CD4-positive, alpha-beta T cell treated with Interleukin-21 for 1 hour (primary cell): ENCODE results near the gene LRRTM3.

Source experiments
- DNase-seq: peaks from one replicate; pipeline ENCODE4 v3.0.0-alpha.2; 2020

Gene LRRTM3

DNA sequence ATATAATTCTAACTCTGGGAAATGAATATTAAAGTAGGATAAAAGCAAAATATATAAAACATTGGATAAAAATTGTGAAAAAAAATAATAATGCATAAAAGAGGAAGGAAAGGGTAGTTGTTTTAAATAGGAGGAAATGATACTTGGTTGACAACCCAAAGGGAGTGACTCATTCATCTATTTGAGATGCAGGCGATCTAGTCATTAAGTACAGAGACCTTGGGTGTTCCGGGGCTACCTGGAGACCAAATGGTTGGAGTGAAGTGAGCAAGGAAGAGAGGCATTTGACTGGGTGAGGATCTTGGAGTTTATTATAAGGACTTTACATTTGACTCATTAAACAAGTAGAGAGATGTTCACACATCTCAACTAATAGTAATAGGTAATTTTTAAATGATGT, 111.0 kb downstream of the LRRTM3 start:
- DNase-seq = no peak

DNA sequence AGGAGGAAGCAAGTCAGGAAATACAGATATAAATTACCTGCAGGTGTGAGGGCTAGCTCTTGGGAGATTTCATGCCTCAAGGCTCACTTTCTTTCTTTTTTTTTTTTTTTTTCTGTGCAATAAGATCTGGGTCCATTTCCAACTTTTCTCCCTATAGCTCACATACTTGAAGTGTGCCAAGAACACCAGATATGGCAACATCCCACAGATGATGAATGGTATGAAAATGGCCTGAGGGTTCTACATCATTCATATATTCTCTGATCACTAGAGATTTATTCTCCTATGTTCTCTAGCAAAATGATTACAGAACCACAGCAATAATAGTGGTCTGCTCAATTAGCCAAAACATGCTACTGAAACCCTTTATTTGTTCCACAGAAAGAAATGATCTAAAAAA, 117.2 kb downstream of the LRRTM3 start:
- no peak for DNase-seq

DNA sequence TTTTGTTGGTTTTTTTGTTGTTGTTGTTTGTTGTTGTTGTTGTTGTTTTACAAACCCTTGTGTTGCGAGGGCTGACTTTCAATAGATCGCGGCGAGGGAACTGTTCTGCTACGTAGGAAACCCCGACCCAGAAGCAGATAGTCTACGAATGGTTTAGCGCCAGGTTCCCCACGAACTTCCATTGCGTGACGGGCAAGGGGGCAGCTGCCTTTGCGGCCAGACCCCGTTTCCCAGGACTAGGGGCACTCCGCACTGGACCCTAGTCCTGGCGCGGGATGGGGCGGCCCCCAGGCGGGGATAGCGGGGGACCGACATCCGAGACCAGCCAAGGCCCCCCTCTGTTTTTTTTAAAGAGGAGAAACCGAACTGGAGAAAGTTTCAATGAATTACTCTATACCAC, 119.6 kb downstream of the LRRTM3 start:
- no peak for DNase-seq

DNA sequence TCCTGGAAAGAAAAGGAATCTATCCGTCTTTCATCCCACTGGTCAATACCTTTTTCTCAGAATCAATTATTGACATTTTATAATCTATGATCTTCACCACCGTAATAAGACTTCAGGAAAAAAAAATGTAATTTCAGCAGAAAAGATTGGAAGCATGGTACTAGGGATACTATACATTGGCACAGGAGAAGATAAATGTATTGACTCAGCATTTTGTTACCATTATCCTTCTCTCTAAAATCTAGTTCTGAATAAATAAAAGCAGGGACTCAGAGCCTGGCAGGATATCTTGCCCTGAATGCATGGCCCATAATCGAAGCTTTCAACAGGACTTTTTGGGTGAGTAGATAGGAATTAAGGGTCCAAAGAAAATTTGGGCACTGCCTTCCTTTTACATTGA, 120.7 kb downstream of the LRRTM3 start:
- no peak for DNase-seq

GRCh38 chr10:67049988-67050387, 124.2 kb downstream of the LRRTM3 start:
- no peak for DNase-seq

- no peak for DNase-seq
These were observed 124.6 kb downstream of the LRRTM3 start for GRCh38 chr10:67050415-67050814.

DNA sequence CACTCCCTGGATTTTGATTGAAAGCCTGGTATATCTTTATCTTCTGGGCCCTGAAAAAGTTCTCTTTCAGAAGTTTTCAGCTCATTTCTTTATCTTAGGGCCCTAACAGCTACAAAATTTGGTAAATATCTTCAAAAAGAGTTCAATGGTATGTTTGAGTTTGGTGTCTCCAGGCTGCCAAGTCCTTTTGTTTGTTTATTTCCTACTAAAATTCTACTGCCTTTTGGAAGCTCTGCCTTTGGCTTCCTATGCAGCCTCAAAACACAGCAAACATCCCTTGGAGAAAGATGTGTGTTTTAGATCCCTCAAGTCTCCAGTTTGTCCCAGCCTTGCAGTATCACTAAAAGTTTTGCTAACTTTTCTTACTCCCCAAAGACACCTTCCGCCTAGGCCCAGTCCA, 146.8 kb downstream of the LRRTM3 start:
- no peak for DNase-seq

- DNase-seq = no peak
These were observed 149.7 kb downstream of the LRRTM3 start for GRCh38 chr10:67075491-67075971.

GRCh38 chr10:67076144-67076543, 150.3 kb downstream of the LRRTM3 start:
- no peak for DNase-seq

DNA sequence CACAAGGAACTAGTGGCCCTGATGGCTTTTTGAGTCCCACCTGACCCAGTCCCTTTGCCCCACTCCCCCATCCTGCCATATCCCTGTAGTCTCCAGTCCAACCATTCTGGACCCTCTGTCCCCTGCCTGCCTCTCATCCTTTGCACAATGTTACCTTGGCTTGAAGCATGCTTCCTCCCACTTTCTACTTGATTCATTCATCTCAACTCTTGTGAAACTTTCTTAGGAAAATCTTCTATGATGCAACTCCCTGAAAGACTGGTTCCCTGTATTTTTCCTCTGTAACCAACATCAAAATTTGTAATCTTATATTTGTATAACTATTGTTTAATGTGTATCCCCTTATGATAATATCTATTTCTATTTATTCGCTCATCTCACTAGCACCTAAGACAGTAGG, 151.5 kb downstream of the LRRTM3 start:
- DNase-seq = no peak

DNA sequence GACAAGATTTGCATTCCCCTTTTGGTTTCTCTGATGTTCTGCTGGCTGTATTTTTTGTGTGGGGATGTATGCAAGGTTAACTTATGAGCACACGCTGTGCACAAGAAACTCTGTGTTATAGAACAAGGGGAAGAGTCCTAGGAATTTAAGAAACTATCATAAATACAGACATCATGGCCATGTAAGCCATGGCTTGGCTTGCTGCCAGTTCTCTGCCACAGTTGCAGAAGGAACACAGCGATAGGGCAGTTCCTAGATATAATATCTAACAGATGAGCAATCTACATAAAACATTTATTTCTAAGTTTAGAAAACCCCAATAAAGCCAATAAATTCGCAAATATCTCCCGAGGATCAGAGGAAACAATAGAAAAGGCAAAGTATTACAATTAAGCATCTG, 153.3 kb downstream of the LRRTM3 start:
- DNase-seq = no peak

DNA sequence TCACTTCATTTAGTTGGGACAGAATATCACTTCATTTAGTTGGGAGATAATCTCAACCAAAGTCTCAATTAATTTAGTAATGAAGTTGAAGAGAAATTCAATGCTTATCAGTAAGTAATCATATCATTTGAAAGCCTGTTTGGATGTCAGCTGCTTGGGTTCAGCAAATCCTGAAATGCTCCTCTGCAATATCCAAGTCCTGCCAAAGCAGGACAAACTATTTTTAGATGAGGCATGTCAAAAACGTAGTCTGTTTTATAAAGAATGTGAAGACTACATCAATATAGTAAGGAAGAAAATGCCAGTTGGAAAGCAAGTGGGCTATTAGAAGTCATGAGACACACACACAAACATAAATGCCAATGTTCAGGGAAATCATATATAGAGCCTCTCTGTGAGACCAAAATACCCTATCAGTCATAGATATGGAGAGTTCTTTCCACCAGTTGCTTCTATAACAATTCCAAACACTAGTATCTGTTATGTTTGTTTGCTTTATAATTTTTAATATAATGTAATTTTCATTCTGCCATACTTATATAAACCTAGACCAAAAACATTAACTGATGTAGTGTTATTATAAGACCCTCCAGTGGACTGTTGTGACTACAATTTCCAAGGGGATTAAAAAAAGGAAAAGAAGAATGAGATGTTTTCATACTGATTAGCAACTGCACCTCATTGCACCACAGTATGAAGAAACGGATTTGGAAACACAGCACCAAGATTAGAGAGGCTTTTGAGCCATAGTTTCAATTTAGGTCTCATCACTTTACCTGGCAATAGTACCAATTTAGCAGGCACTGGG, 160.7 kb downstream of the LRRTM3 start:
- no peak for DNase-seq

DNA sequence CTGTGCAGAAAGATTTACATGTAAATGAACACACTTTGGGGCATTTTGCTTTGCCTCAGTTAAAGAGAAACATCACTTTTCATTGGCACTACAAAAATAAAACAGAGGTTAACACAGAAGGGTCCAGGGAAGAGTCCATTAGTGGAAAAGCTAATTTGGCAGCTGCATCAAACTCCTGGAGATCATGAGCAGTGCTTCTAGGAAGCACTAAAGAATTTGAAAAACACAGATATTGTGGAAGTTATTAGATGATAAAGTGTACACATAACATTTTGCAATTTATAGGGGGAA, 161.2 kb downstream of the LRRTM3 start:
- no peak for DNase-seq

- no peak for DNase-seq
These were observed 162.2 kb downstream of the LRRTM3 start for GRCh38 chr10:67088036-67088435.

- DNase-seq = no peak
These were observed 169.7 kb downstream of the LRRTM3 start for GRCh38 chr10:67095531-67095930.

DNA sequence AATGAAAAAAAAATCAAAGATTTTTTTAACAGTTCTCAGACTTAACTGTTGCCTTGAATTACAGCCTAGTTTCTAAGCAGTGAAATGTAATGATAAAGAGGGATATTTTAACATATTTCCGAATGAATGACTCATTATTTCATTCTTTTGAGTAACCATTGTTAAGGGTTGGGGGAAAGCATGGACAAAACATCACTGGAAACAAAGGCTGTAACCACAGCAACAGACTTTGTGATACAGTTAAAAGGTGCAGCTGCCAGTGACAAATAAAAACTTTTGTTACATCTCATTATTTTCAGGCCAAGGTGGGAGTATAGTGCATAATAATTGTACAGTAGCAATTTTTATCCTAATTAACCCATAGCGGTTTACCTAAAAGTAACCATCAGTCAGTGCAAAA, 172.6 kb downstream of the LRRTM3 start:
- DNase-seq = no peak

DNA sequence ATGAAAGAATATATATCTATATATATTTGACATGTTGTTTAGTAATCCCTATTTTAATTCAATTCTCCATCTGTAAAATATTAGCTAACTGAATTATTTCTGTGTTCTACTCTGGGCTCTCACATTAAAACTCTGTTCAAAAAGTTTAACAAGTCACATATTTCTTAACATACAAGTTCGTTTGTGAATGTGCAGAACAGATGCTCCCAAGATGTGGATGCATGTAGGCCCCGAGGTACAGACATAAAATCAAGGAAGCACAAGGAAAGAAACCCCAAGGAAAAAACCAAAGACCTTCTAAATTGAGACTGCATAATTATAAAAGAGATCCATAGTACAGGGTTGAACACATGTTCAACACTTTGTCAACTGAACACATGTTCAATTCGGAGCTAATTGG, 175.1 kb downstream of the LRRTM3 start:
- no peak for DNase-seq

DNA sequence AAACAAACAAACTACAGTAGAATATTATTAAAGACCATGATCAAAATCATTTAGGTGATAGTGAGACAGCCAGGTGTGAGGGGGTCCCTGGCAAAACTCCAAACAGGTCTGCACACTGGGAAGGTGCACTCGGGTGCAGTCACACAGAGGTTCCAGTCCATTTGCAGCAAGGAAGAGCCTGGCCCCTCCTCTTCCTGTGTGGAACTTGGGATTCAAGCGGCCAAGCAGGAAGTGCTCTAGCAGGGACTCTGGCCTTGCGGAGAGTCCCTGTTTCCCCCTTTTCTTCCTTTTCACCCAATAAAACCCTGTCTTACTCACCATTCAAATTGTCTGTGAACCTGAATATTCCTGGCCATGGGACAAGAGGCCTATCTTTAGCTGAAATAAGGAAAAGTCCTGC, 181.8 kb downstream of the LRRTM3 start:
- DNase-seq = no peak

GRCh38 chr10:67110286-67110685, 184.4 kb downstream of the LRRTM3 start:
- DNase-seq = no peak

- no peak for DNase-seq
These were observed 186.9 kb downstream of the LRRTM3 start for GRCh38 chr10:67112765-67113164.

DNA sequence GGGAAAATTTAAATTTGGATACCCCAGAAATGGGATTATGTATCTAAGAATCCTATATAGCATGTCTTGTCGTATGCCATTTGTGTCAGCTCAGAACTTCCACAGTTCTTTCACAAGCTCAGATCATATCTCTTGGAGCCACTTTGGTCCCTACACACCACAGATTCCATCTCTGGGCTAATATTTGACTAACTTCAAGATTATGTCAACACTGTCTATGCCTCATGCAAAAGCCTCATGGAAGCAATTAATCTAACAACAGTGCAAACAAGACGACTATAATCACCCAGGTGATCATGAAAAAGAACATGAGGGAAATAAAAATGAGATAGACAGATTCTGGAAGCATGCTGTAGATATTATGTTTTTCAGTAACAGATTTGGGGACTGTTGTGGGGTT, 189.1 kb downstream of the LRRTM3 start:
- no peak for DNase-seq

GRCh38 chr10:67115972-67116371, 190.1 kb downstream of the LRRTM3 start:
- DNase-seq = no peak

DNA sequence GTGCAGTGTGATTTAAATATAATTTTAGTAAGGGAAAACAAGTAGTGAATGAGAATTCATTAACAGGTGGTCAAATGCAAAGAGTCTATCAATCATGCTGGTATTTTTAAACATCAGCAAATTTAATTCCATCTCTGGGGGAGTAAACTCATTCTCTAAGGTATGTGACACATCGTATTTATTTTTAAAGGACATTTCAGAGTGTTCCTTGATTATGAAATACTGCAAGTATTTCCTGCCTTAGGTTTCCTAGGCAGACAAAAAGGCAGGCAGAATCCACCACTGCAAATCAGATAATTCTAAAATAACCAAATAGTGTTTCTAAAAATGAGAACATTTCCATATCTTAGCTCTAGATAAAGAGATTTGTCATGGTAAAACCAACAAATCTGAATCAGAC, 193.8 kb downstream of the LRRTM3 start:
- DNase-seq = no peak

GRCh38 chr10:67127441-67127840, 201.6 kb downstream of the LRRTM3 start:
- DNase-seq = no peak

- DNase-seq = no peak
These were observed 214.8 kb downstream of the LRRTM3 start for GRCh38 chr10:67140641-67141040.
